ENCODE measurements around the gene UCN2. TPM values are rescaled to one million over a fixed set of nuclear protein-coding genes. Genes with fewer than 3 reads are reported as not detected.

Gene UCN2
- total RNA-seq, 1 experiment from 2014 or later: not detected

- CTCF ChIA-PET: interaction anchor here (1.6 to 2.8 kb wide), 3 partner anchors 18 to 89 kb away, joined by 4 to 9 read pairs (median 6); no protein-coding TSS in a partner anchor
- no peak for ATAC-seq
These were observed 38.6 kb downstream of the UCN2 start for GRCh38 chr3:48524970-48525369.

GRCh38 chr3:48521635-48522034 lies 41.9 kb downstream of the UCN2 start:
- Mint-ChIP-seq H3K4me3 (no peak overlapping the region), H3K27ac (no peak overlapping the region), H3K4me1 (no peaks in the 10 kb centered on the region), H3K27me3 (ENCODE audit: low read depth) (no peaks in the 10 kb centered on the region), H3K36me3 (peaks cover 35% of the 10 kb centered on the region), H3K9me3 (no peaks in the 10 kb centered on the region)
- ChIA-PET CTCF (no interaction called here), POLR2A (no interaction called here)
- TF ChIP-seq ATF3 (CRISPR knock-in tag; conservative IDR thresholded peaks at IDR 0.05) (no peak), MLX (CRISPR knock-in tag; IDR thresholded peaks at IDR 0.05) (no peak), FOXJ3 (CRISPR knock-in tag; IDR thresholded peaks at IDR 0.05; ENCODE audit: borderline replicate concordance) (no peak), NFATC4 (CRISPR knock-in tag; IDR thresholded peaks at IDR 0.05) (no peak)
- DNase-seq (ENCODE audit: low spot score) (no peak), ATAC-seq (no peak)

More at GRCh38 chr3:48524970-48525369, 38.6 kb downstream of the UCN2 start:
- POLR2A ChIA-PET: interaction anchor here (0.5 kb wide), 1 partner anchor 1143 kb away, joined by 3 read pairs; no protein-coding TSS in a partner anchor
- H3K36me3 Mint-ChIP-seq: peaks cover 54% of the 10 kb centered on the region
- no peak overlapping the region for H3K4me3 Mint-ChIP-seq
- DNase-seq (ENCODE audit: low spot score): no peak
- TF ChIP-seq MAX (CRISPR knock-in tag; IDR thresholded peaks at IDR 0.05): no peak
- no peak for TF ChIP-seq ZNF317 (CRISPR knock-in tag; IDR thresholded peaks at IDR 0.05; ENCODE audit: borderline replicate concordance, low read depth)
- TF ChIP-seq RELA (CRISPR knock-in tag; IDR thresholded peaks at IDR 0.05; ENCODE audit: borderline replicate concordance): no peak
- no peak for TF ChIP-seq ZNF121 (CRISPR knock-in tag; IDR thresholded peaks at IDR 0.05)
- no peak for TF ChIP-seq E2F4 (CRISPR knock-in tag; IDR thresholded peaks at IDR 0.05; ENCODE audit: borderline replicate concordance, low read depth)
- no peak for TF ChIP-seq ZNF263 (CRISPR knock-in tag; IDR thresholded peaks at IDR 0.05; ENCODE audit: low read depth)
- TF ChIP-seq ZNF423 (CRISPR knock-in tag; IDR thresholded peaks at IDR 0.05): no peak
- no peak for TF ChIP-seq ZNF138 (CRISPR knock-in tag; conservative IDR thresholded peaks at IDR 0.05)
- no peak for TF ChIP-seq PRDM15 (CRISPR knock-in tag; IDR thresholded peaks at IDR 0.05)
- no peak for TF ChIP-seq TP53 (CRISPR knock-in tag; IDR thresholded peaks at IDR 0.05)
- no peaks in the 10 kb centered on the region for H3K4me1 Mint-ChIP-seq
- H3K9me3 Mint-ChIP-seq: peaks cover 4% of the 10 kb centered on the region; the same call in 1 of the 2 replicates
- no peaks in the 10 kb centered on the region for H3K27me3 Mint-ChIP-seq (ENCODE audit: low read depth)
- peak overlapping the region; percentile 47 for H3K27ac Mint-ChIP-seq

GRCh38 chr3:48519277-48519643 lies 44.3 kb downstream of the UCN2 start:
- Mint-ChIP-seq H3K36me3 (peaks cover 19% of the 10 kb centered on the region), H3K9me3 (no peaks in the 10 kb centered on the region), H3K4me1 (no peaks in the 10 kb centered on the region), H3K4me3 (no peak overlapping the region), H3K27me3 (ENCODE audit: low read depth) (no peaks in the 10 kb centered on the region), H3K27ac (no peak overlapping the region)
- POLR2A ChIA-PET: no interaction called here
- CTCF ChIA-PET: interaction anchor here (1.5 to 2.2 kb wide), 2 partner anchors 12 to 83 kb away, joined by 5 to 6 read pairs; no protein-coding TSS in a partner anchor
- DNase-seq (ENCODE audit: low spot score) (no peak), ATAC-seq (no peak)
- TF ChIP-seq CBFB (CRISPR knock-in tag; IDR thresholded peaks at IDR 0.05; ENCODE audit: low read depth) (no peak), MLX (CRISPR knock-in tag; IDR thresholded peaks at IDR 0.05) (no peak), ATF3 (CRISPR knock-in tag; conservative IDR thresholded peaks at IDR 0.05) (no peak), ESRRA (CRISPR knock-in tag; IDR thresholded peaks at IDR 0.05; ENCODE audit: borderline replicate concordance) (no peak), PREB (CRISPR knock-in tag; IDR thresholded peaks at IDR 0.05; ENCODE audit: borderline replicate concordance) (no peak)
